HepG2 (cell line): ENCODE data around the gene HSFX1. TPM values are rescaled to one million over a fixed set of nuclear protein-coding genes. Genes with fewer than 3 reads are reported as not detected.
"Not testable (repeated sequence)": the region's sequence is repeated elsewhere in the genome, so short reads cannot be mapped to it uniquely, and the experiment has no call there.

Experiments
- ATAC-seq: fragments of 200-7000 bp; cut with Tn5 transposase; 3 replicates; pipeline ENCODE4 v1.9.1; 2020; ENCODE audit warnings: mild to moderate bottlenecking, moderate library complexity
- BruUV-seq: library from RNA; stranded (reverse); fragments of 400-500 nt; replicated peaks from 2 replicates; lab custom pipeline; 2021; lab: Mats Ljungman, UMichigan
- CTCF ChIA-PET: fragments of 300-600 bp; formaldehyde crosslinking; extraction: SDS; loops from one replicate; lab custom pipeline; 2021; ENCODE audit warnings: low total read pairs, inconsistent platforms, low intra/inter-chr PET ratio; lab: Yijun Ruan, JAX
- POLR2A ChIA-PET: fragments of 350-600 bp; sonication (Branson Sonifier 250); formaldehyde crosslinking; loops from one replicate; lab custom pipeline; 2020; ENCODE audit warnings: antibody characterized with exemption, inconsistent platforms; lab: Yijun Ruan, JAX
- DNase-seq: peaks from one replicate; pipeline ENCODE4 v3.0.0-alpha.2; 2015; ENCODE audit warnings: low spot score
- FAIRE-seq: peaks from 3 replicates; lab custom pipeline; 2011; peaks lifted over from hg19 to GRCh38; lab: Jason Lieb, UNC
- H2AFZ ChIP-seq: one replicate; pipeline ENCODE4 v1.6.1; 2011; ENCODE audit warnings: low read length, inconsistent platforms
- H3K27ac ChIP-seq: fragments of 300-600 bp; 3 replicates; pipeline ENCODE4 v1.8.0; 2011; ENCODE audit warnings: mixed run types, mild to moderate bottlenecking, mixed read lengths, low read length, inconsistent platforms; ENCODE audit not compliant: insufficient read depth; ENCODE audit errors: extremely low read length
- H3K27me3 ChIP-seq, 2 experiments: fragments of 200-600 bp in 1 of 2; 2 replicates in 1 of 2; 3 replicates in 1 of 2; pipeline versions ENCODE4 v1.6.0 to v1.8.0; 2011; ENCODE audit warnings: low read length in 2 of 2, mild to moderate bottlenecking in 2 of 2, moderate library complexity in 2 of 2, inconsistent platforms in 1 of 2; ENCODE audit not compliant: insufficient read depth in 2 of 2, control insufficient read depth in 1 of 2
- H3K36me3 ChIP-seq, 2 experiments: fragments of 200-600 bp in 1 of 2; replicated peaks in 1 of 2; 2 replicates in 1 of 2; 3 replicates in 1 of 2; pipeline versions ENCODE4 v1.5.1 to v1.8.0; 2011; ENCODE audit warnings: low read length in 2 of 2, inconsistent platforms in 1 of 2; ENCODE audit not compliant: insufficient read depth in 2 of 2, control insufficient read depth in 1 of 2
- H3K4me1 ChIP-seq: 2 replicates; pipeline ENCODE4 v1.5.1; 2012; ENCODE audit warnings: low read length, inconsistent platforms; ENCODE audit not compliant: insufficient read depth
- H3K4me2 ChIP-seq: 2 replicates; pipeline ENCODE4 v1.6.0; 2011; ENCODE audit warnings: low read depth, low read length, inconsistent platforms
- H3K4me3 ChIP-seq, 3 experiments: fragments of 200-600 bp in 1 of 3; sonication (generic), shearing (Covaris generic) in 1 of 3; replicated peaks in 1 of 3; 2 replicates each; pipeline ENCODE4 v1.5.1; 2011 to 2016; ENCODE audit warnings: low read length in 3 of 3, inconsistent platforms in 2 of 3, low read depth in 2 of 3, mild to moderate bottlenecking in 2 of 3, control low read depth in 1 of 3, mixed read lengths in 1 of 3; ENCODE audit not compliant: insufficient read depth in 1 of 3
- H3K79me2 ChIP-seq: one replicate; pipeline ENCODE4 v1.6.1; 2011; ENCODE audit warnings: low read length, inconsistent platforms; ENCODE audit not compliant: insufficient read depth
- H3K9ac ChIP-seq: 2 replicates; pipeline ENCODE4 v1.6.0; 2011; ENCODE audit warnings: mild to moderate bottlenecking, low read depth, low read length, inconsistent platforms; ENCODE audit not compliant: insufficient read depth
- H3K9me3 ChIP-seq: 2 replicates; pipeline ENCODE4 v1.5.1; 2012; ENCODE audit warnings: mild to moderate bottlenecking, low read length
- H4K20me1 ChIP-seq: 2 replicates; pipeline ENCODE4 v1.6.0; 2011; ENCODE audit warnings: inconsistent platforms, mild to moderate bottlenecking, low read length, moderate library complexity; ENCODE audit not compliant: insufficient read depth
- ETS1 ChIP-seq: sonication (generic); formaldehyde crosslinking; IDR thresholded peaks from 2 replicates; pipeline ENCODE4 v1.4.0; 2020; ENCODE audit warnings: missing genetic modification reagents
- EZH2 ChIP-seq: conservative IDR thresholded peaks from 2 replicates; pipeline ENCODE4 v1.6.1; 2012; ENCODE audit warnings: mild to moderate bottlenecking, low read depth, low read length, moderate library complexity
- GMEB1 ChIP-seq: sonication (generic); formaldehyde crosslinking; IDR thresholded peaks from 2 replicates; pipeline ENCODE4 v1.5.1; 2020; ENCODE audit warnings: missing genetic modification reagents, mild to moderate bottlenecking, borderline replicate concordance
- IKZF1 ChIP-seq: fragments of 450-650 bp; IDR thresholded peaks from 2 replicates; pipeline ENCODE4 v1.7.1; 2016
- SOX13 ChIP-seq, 3 experiments: fragments of 450-650 bp in 1 of 3; sonication (generic) in 1 of 3; formaldehyde crosslinking in 1 of 3; IDR thresholded peaks in 2 of 3; conservative IDR thresholded peaks in 1 of 3; 2 replicates each; pipeline versions ENCODE4 v1.5.0 to v1.6.1; 2016 to 2020; ENCODE audit warnings: antibody characterized with exemption in 1 of 3, mild to moderate bottlenecking in 1 of 3, missing compliant biosample characterization in 1 of 3, missing genetic modification reagents in 1 of 3, moderate library complexity in 1 of 3
- ZKSCAN1 ChIP-seq: fragments of 150-350 bp; IDR thresholded peaks from 2 replicates; pipeline ENCODE4 v1.6.1; 2014; ENCODE audit warnings: low read length
- ZNF639 ChIP-seq: conservative IDR thresholded peaks from 2 replicates; pipeline ENCODE4 v1.6.1; 2018; ENCODE audit warnings: missing genetic modification reagents
- WGBS: methylation state at CpG from one replicate; pipeline ENCODE4 v1.1.6; 2017; ENCODE audit warnings: low lambda C conversion rate; 5-methylcytosine and 5-hydroxymethylcytosine counted together
- in situ Hi-C: cut with HindIII; loops from 2 replicates; pipeline ENCODE4 v1.10.0; 2017; ENCODE audit warnings: low pct_unique_long_range_greater_than_20kb; ENCODE audit not compliant: extremely low pct_ligation_motif_present
- intact Hi-C: fragments of 100-400 bp; cut with micrococcal nuclease; formaldehyde crosslinking; loops from one replicate; pipeline ENCODE4 v1.10.0; 2022; ENCODE audit not compliant: unreplicated experiment
- polyA plus RNA-seq, 8 experiments: library from polyadenylated mRNA; depleted of rRNA in 3 of 8; stranded (reverse) in 7 of 8; unstranded in 1 of 8; fragments of >200 nt; fragmentation: Illumina TruSeq in 4 of 8; extraction: Trizol in 4 of 8; gene quantifications; 2 replicates each; pipeline versions ENCODE4 v1.2.1 to v1.2.3, GENCODE V29; 2011 to 2016; ENCODE audit warnings: low read depth in 4 of 8, missing spikeins in 1 of 8, mixed read lengths in 1 of 8; ENCODE audit not compliant: insufficient read depth in 1 of 8
- total RNA-seq, 5 experiments: library from RNA; depleted of rRNA; stranded (reverse); fragments of >200 nt; fragmentation: Illumina TruSeq; extraction: Trizol; gene quantifications; 2 replicates each; pipeline ENCODE4 v1.2.3, GENCODE V29; 2016; ENCODE audit warnings: low read depth in 1 of 5

Gene HSFX1
- total and polyA plus RNA-seq, 2 of the 13 experiments (the other 11 are each of a cell fraction or from before 2014, with no cell fraction given) = 0.08 to 0.09 TPM

GRCh38 chrX:149762696-149763614, 10.9 kb upstream of the HSFX1 start (continued):
- TF ChIP-seq GMEB1 (CRISPR knock-in tag) (no peak), ETS1 (CRISPR knock-in tag) (no peak), ZNF639 (CRISPR knock-in tag) (no peak), EZH2 (no peak), SOX13 (IDR thresholded peaks at IDR 0.05) (no peak), SOX13 (CRISPR knock-in tag; conservative IDR thresholded peaks at IDR 0.05 in 1 of 2, IDR thresholded peaks at IDR 0.05 in 1 of 2) (no peak), ZKSCAN1 (no peak), IKZF1 (no peak)

GRCh38 chrX:149770344-149770743, 3.5 kb upstream of the HSFX1 start:
- H3K4me3 ChIP-seq, H3K4me2 ChIP-seq, BruUV-seq, H3K27ac ChIP-seq, H3K79me2 ChIP-seq, in situ Hi-C loops, H3K36me3 ChIP-seq, intact Hi-C loops, H3K9ac ChIP-seq, H3K27me3 ChIP-seq, H3K4me1 ChIP-seq, H2AFZ ChIP-seq, POLR2A ChIA-PET, DNase-seq, H3K9me3 ChIP-seq, CTCF ChIA-PET, H4K20me1 ChIP-seq: not testable (repeated sequence)
- 0% methylated on average over 3 of the region's 12 CpGs for WGBS
- FAIRE-seq = peak; percentile 71
- ATAC-seq = peak; percentile 63

GRCh38 chrX:149773026-149773425, 842 bp upstream of the HSFX1 start:
- CTCF ChIA-PET, POLR2A ChIA-PET, H3K36me3 ChIP-seq, in situ Hi-C loops, H3K4me3 ChIP-seq, H2AFZ ChIP-seq, H3K4me2 ChIP-seq, H3K4me1 ChIP-seq, H3K9me3 ChIP-seq, FAIRE-seq, ATAC-seq, DNase-seq, intact Hi-C loops, H3K9ac ChIP-seq, H3K79me2 ChIP-seq, H3K27me3 ChIP-seq, BruUV-seq, H4K20me1 ChIP-seq, H3K27ac ChIP-seq: not testable (repeated sequence)
- no CpG with 5 or more reads among the region's 9 CpGs for WGBS
